HG03066 (cell line): Measurements from ENCODE around the gene TMEM138.

Experiments
- ATAC-seq: cut with Tn5 transposase; IDR thresholded peaks from one replicate; pipeline ENCODE4 v1.9.1; 2021; ENCODE audit warnings: low read depth; ENCODE audit not compliant: unreplicated experiment

The TMEM138 gene

DNA sequence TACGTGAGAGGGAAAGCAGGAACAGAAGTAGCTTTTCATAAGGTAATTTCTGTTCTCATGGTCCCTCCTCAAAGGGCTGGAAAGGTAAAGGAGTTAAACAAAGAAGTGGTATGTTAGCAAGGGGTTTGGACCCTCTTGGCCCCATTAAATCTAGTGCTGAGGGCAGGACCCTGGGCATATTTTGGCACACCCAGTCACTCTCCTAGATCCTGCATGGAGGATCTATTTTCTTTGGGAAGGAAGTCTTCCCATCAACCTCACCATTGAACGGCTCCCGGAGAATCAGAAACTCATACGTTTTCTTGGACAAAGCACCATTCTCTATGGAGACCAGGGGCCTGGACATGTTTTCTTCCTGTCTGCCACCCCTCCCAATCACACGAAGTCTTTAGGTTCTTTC is 41.9 kb downstream of the TMEM138 start:
- ATAC-seq = no peak

- ATAC-seq = no peak
Measured at GRCh38 chr11:61404641-61405040, 42.5 kb downstream of the TMEM138 start.

DNA sequence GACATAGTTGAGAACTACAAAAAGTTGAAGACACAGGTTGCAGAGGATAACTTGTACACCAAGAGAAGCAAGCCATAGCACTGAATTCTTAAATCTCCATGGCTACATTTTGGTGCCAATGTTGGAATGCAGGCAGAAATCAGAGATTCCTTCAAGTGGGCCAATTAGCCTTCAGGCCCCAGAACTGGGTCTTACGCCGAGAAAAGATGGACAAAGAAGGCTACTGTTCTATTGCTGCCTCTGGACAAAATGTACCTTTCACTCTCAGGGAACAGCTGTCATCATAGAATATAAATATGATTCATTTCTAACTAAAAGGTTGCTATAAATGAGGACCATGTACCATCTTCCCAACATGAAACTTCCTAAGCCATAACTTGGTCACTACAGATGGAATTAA is 43.9 kb downstream of the TMEM138 start:
- ATAC-seq = no peak

DNA sequence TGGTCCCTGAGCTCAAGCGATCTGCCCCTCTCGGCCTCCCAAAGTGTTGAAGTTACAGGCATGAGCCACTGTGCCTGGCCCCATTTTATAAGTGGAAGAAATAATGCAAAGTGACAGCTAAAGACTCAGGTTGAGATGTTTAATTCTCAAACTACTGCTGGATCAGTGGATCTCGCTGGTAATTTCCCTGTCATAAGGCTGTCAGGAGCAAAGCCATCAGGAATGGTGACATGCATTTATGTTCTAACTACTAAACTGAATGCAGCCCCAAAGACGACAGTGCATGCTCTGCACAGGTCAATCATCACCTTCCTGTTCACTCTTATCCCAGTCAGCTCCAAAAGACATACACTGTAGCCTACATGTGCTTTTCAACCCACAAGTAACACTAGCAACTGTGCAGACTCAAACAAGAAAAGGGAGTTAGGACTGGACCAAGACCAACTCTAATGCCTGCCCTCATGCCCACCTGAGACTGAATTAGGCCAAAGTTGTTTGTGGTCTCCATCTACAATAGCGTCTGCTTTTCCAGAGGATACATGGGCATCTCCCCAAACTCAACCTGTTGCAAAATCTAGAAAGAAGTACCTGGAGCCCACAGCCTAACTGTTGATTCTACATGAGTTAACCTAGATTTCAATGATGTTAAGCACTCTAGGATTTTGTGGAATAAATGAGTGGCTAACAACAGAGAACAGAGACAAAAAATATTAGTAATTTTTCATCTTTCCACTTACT is 45.0 kb downstream of the TMEM138 start:
- no peak for ATAC-seq

- ATAC-seq = no peak
Measured at GRCh38 chr11:61411589-61411988, 49.4 kb downstream of the TMEM138 start.

DNA sequence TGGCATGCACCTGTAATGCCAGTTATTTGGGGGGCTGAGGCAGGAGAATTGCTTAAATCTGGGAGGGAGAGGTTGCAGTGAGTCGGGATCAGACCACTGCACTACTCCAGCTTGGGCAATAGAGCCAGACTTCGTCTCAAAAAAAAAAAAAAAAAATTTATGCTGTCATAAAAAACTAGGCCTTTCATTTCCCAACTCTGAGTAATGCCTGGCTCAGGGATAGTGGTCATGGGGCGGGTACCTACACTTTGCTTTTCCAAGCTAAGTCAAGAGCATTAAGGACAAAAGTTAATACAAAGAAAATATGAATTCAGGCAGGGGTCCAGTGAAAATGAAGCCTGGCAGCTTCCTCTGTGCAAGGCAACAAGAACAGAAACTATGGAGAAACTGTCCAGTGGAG is 51.3 kb downstream of the TMEM138 start:
- no peak for ATAC-seq

GRCh38 chr11:61414547-61414946 is 52.4 kb downstream of the TMEM138 start:
- ATAC-seq = no peak

- no peak for ATAC-seq
Measured at GRCh38 chr11:61415381-61415780, 53.2 kb downstream of the TMEM138 start.

GRCh38 chr11:61416941-61417340 is 54.8 kb downstream of the TMEM138 start:
- ATAC-seq = no peak

DNA sequence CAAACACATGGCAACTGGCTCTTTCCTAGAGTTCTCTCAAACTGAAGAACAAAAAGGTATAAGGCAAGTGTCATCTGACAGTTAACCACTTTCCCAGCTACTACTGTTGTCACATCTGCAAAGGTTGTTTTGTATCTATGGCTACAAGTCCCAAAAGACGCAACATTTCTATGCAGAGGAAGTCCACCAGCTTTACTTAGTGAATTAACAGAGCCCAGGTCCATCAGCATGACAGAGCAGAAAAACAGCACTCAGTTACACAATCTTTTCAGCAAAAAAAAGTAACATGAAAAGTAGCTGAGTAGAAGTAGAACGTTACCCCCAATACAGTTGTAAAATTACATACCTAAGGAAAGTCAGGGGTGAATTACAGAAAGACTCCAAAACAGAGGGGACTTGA is 55.5 kb downstream of the TMEM138 start:
- ATAC-seq = no peak

DNA sequence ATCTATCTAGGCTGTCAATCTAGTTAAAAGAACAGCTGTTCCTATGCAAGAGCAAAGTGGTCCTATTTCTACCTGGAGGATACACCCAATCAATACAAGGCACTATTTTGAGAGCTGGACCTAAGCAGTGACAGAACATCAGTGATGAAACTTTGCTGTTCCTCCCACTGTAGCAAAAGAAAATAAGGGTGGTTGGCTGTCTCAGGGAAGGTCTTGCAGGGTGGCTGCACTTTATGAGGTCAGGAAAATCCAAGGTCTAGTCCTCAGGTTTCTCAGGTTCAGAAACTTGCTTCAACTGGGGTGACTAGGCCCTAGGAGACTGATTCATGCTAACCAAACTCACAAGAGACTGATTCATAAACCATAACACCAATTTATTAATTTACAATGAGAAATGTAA is 56.0 kb downstream of the TMEM138 start:
- ATAC-seq = no peak
